Measurements from ENCODE around the gene ZACN.
A peak's percentile ranks its signal among the peaks of the same experiment; 100 is the strongest.

The ZACN gene

DNA sequence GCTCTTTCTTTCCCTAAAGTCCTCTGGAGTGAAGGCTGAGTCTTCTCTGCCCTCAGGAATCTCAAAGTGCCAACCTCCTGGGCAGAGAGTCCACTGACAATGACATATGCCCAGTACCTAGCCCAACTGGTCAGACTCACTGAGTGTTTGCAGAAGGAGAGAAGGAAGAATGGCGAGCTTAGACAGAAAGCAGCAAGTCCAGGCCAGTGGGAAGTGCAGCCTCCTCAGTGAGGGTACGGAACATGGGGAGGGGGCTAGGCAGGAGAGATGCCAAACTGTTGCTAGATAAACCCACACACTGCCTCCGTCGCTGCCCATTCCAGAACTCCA lies 23.9 kb downstream of the ZACN start:
- Histone ChIP-seq H3K36me3 (ENCODE audit: insufficient read depth, low read length) (peaks cover 19% of the 10 kb centered on the region), H3K27me3 (ENCODE audit: control insufficient read depth, insufficient read depth, low read length) (no peaks in the 10 kb centered on the region), H3K9me3 (replicated peaks; ENCODE audit: low read length) (no peaks in the 10 kb centered on the region), H3K4me3 (ENCODE audit: low read length) (peak overlapping the region; percentile 89), H3K9ac (ENCODE audit: low read depth, low read length) (peak overlapping the region; percentile 88), H3K4me2 (ENCODE audit: low read length) (peak overlapping the region; percentile 98), H3K4me1 (ENCODE audit: control insufficient read depth, insufficient read depth, low read length) (peaks cover 11% of the 10 kb centered on the region)

DNA sequence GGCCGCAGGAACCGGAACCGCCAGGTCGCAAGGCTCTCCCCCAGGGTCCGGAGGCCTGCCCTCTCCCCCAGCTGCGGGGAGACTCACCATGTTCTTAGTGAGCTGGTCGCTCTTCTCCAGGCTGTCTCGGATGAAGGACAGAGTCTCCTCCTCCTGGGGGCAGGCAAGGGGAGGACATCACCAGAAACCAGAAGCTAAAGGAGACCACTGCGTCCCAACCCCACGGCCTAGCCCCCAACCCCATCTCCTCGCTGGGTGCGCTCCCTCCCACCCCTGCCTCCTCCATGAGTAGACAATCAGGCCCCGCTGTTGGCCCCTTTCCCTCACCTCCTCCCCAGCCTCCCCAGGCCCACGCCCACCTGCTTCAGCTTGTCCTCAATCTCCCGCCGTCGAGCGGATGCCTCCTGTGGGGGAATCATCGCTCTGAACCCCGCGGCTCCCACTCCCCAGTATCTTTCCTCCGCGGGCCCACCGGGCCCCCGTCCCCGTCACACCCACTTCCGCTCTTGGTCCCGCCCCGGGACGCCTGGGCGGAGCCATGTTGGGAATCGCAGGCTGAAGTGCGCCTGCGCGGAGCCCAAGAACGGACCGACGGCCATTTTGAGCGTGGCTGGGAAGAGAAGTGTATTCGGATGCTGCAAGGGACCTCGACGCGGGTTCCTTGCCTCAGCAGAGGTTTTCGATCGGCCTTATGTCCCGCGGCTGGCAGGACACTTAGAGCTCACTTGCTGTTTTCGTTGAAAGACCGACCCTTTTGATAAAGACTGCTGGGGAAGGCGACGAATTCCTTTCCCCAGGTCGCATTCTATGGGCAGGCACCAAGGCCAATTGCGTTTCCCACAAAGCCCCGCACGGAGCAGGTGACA lies 24.5 kb downstream of the ZACN start, which contains the start of gene EXOC7:
EXOC7 (minus strand) TSS at position 514 of the 866 bp plus-strand sequence; CDS start at position 419, 95 bp downstream.
- Histone ChIP-seq H3K4me1 (ENCODE audit: control insufficient read depth, insufficient read depth, low read length) (peaks cover 11% of the 10 kb centered on the region), H3K9ac (ENCODE audit: low read depth, low read length) (peak within 1 kb of the TSS; percentile 88), H3K4me2 (ENCODE audit: low read length) (peak within 1 kb of the TSS; percentile 98), H3K9me3 (replicated peaks; ENCODE audit: low read length) (no peaks in the 10 kb centered on the region), H3K36me3 (ENCODE audit: insufficient read depth, low read length) (peaks cover 19% of the 10 kb centered on the region), H3K4me3 (ENCODE audit: low read length) (peak within 1 kb of the TSS; percentile 89), H3K27me3 (ENCODE audit: control insufficient read depth, insufficient read depth, low read length) (no peaks in the 10 kb centered on the region)

DNA sequence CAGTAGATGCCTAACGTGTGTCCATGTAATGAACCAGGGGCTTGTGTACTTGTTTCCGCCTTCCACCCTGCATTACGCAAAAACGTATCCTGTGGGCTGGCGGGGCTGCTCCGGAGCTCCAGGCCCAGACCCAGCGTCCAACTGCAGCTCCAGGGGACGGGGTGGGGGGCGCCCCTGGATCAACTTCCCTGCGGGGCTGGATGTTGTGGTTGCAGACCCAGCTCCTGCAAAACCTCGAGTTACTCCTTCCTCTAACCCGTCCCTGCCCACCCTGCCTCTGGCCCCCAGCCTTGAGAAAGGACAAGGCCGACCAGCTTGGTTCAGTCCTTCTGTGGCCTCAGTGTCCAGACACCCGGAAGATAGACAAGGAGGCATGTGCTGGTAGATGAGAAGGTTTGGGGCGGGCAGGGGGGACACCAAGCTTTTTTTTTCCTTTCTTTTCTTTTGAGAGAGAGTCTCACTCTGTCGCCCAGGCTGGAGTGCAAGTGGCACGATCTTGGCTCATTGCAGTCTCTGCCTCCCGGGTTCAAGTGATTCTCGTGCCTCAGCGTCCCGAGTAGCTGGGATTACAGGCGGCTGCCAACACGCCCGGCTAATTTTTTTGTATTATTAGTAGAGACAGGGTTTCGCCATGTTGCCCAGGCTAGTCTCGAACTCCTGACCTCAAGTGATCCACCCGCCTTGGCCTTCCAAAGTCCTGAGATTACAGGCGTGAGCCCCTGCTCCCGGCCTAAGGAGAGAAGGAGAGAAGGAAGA lies 25.3 kb downstream of the ZACN start:
- Histone ChIP-seq H3K4me1 (ENCODE audit: control insufficient read depth, insufficient read depth, low read length) (peaks cover 11% of the 10 kb centered on the region), H3K27me3 (ENCODE audit: control insufficient read depth, insufficient read depth, low read length) (no peaks in the 10 kb centered on the region), H3K9ac (ENCODE audit: low read depth, low read length) (peak overlapping the region; percentile 88), H3K4me3 (ENCODE audit: low read length) (peak overlapping the region; percentile 89), H3K36me3 (ENCODE audit: insufficient read depth, low read length) (peaks cover 19% of the 10 kb centered on the region), H3K9me3 (replicated peaks; ENCODE audit: low read length) (no peaks in the 10 kb centered on the region), H3K4me2 (ENCODE audit: low read length) (peak overlapping the region; percentile 98)

DNA sequence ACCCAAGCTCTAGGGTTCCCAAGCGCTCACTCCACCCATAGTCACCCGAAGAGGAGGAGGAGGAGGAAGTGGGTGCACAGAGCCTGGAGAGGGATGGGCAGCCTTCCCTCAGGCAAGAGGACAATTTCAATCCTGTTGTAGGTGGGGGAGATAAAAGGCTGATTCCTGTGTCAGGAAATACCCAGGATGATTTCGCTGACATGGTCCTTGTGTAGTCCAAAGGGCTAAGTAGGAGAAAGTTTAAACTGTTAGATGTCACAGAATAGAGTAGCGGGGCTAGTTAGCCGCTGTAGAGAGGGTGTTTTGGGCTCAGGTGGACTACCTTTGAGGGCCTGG lies 25.9 kb downstream of the ZACN start:
- Histone ChIP-seq H3K27me3 (ENCODE audit: control insufficient read depth, insufficient read depth, low read length) (no peaks in the 10 kb centered on the region), H3K4me2 (ENCODE audit: low read length) (no peak overlapping the region), H3K9ac (ENCODE audit: low read depth, low read length) (no peak overlapping the region), H3K4me3 (ENCODE audit: low read length) (no peak overlapping the region), H3K36me3 (ENCODE audit: insufficient read depth, low read length) (peaks cover 13% of the 10 kb centered on the region), H3K9me3 (replicated peaks; ENCODE audit: low read length) (no peaks in the 10 kb centered on the region), H3K4me1 (ENCODE audit: control insufficient read depth, insufficient read depth, low read length) (peaks cover 11% of the 10 kb centered on the region)

DNA sequence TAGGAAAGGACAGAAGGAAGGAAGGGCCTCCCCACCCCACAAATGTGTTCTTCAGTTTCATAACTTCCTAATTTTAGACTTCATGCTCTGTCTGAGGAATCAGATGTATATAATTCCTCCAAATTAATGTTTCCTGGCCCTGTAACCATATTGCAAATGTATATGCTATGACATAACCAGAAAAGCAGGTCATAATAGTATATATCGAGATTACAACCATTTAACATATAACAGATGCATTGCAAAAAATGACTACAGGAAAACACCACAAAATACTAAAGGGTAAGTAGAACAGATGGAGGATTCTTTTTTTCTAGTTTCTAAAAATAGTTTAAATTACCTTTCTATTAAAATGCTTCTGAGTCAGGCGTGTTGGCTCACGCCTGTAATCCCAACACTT lies 27.7 kb downstream of the ZACN start:
- H3K36me3 ChIP-seq (ENCODE audit: insufficient read depth, low read length), result peaks cover 1% of the 10 kb centered on the region
- H3K9ac ChIP-seq (ENCODE audit: low read depth, low read length), result no peak overlapping the region
- H3K4me1 ChIP-seq (ENCODE audit: control insufficient read depth, insufficient read depth, low read length), result peaks cover 11% of the 10 kb centered on the region
- H3K9me3 ChIP-seq (replicated peaks; ENCODE audit: low read length), result no peaks in the 10 kb centered on the region
- H3K4me2 ChIP-seq (ENCODE audit: low read length), result no peak overlapping the region
- no peak overlapping the region for H3K4me3 ChIP-seq (ENCODE audit: low read length)
- no peaks in the 10 kb centered on the region for H3K27me3 ChIP-seq (ENCODE audit: control insufficient read depth, insufficient read depth, low read length)

DNA sequence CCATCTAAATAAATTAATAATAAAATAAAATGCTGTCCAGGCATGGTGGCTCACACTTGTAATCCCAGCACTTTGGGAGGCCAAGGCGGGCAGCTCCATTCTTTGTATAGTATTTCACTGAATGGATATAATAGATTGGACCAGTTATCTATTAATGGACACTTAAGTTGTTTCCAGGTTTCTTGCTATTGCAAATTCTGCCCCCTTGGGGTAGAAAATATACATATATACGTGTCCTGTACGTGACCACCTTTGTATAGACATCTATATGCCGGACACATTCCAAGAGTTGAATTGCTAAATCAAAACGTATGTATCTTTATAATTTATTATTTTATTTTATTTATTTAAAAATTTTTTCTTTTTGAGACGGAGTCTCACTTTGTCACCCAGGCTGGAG lies 28.5 kb downstream of the ZACN start:
- Histone ChIP-seq H3K9ac (ENCODE audit: low read depth, low read length) (no peak overlapping the region), H3K27me3 (ENCODE audit: control insufficient read depth, insufficient read depth, low read length) (no peaks in the 10 kb centered on the region), H3K9me3 (replicated peaks; ENCODE audit: low read length) (no peaks in the 10 kb centered on the region), H3K4me2 (ENCODE audit: low read length) (no peak overlapping the region), H3K4me1 (ENCODE audit: control insufficient read depth, insufficient read depth, low read length) (peaks cover 10% of the 10 kb centered on the region), H3K4me3 (ENCODE audit: low read length) (no peak overlapping the region), H3K36me3 (ENCODE audit: insufficient read depth, low read length) (no peaks in the 10 kb centered on the region)

DNA sequence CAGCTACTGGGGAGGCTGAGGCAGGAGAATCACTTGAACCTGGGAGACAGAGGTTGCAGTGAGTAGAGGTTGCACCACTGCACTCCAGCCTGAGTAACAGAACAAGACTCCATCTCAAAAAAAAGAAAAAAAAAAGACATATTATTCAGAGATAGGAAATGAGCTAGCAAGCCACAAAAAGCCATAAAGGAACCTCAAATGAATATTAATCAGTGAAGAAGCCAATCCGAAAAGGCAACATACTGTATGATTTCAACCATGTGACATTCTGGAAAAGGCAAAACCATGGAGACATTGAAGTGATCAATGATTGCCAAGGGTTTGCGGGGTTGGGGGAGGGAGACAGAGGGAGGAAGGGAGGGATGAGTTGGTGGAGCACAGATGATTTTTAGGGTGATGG lies 33.0 kb downstream of the ZACN start:
- H3K9me3 ChIP-seq (replicated peaks; ENCODE audit: low read length), result no peaks in the 10 kb centered on the region
- no peak overlapping the region for H3K4me2 ChIP-seq (ENCODE audit: low read length)
- H3K27me3 ChIP-seq (ENCODE audit: control insufficient read depth, insufficient read depth, low read length), result no peaks in the 10 kb centered on the region
- H3K36me3 ChIP-seq (ENCODE audit: insufficient read depth, low read length), result no peaks in the 10 kb centered on the region
- H3K4me3 ChIP-seq (ENCODE audit: low read length), result no peak overlapping the region
- H3K9ac ChIP-seq (ENCODE audit: low read depth, low read length), result no peak overlapping the region
- H3K4me1 ChIP-seq (ENCODE audit: control insufficient read depth, insufficient read depth, low read length), result no peaks in the 10 kb centered on the region

DNA sequence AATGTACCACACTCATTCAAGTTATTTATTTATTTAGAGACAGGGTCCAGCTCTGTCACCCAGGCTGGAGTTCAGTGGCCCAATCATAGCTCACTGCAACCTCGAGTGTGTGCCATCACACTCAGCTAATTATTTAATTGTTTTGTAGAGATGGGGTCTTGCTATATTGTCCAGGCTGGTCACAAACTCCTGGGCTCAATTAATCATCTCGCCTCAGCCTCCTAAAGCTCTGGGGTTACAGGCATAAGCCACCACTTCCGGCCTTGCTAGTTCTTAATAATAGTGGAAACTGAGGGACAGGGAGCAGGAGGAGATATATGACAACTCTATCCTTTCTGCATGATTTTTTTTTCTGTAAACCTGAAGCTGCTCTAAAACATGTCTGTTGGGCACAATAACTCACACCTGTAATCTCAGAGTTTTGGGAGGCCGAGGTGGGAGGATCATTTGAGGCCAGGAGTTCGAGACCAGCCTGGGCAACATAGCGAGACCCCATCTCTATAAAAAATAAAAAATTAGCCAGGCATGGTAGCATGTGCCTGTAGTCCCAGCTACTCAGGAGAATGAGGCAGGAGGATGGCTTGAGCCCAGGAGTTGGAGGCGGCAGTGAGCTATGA lies 36.3 kb downstream of the ZACN start:
- H3K9me3 ChIP-seq (replicated peaks; ENCODE audit: low read length), result no peaks in the 10 kb centered on the region
- no peak overlapping the region for H3K4me3 ChIP-seq (ENCODE audit: low read length)
- H3K4me1 ChIP-seq (ENCODE audit: control insufficient read depth, insufficient read depth, low read length), result no peaks in the 10 kb centered on the region
- H3K4me2 ChIP-seq (ENCODE audit: low read length), result no peak overlapping the region
- no peaks in the 10 kb centered on the region for H3K27me3 ChIP-seq (ENCODE audit: control insufficient read depth, insufficient read depth, low read length)
- H3K9ac ChIP-seq (ENCODE audit: low read depth, low read length), result no peak overlapping the region
- H3K36me3 ChIP-seq (ENCODE audit: insufficient read depth, low read length), result no peaks in the 10 kb centered on the region

DNA sequence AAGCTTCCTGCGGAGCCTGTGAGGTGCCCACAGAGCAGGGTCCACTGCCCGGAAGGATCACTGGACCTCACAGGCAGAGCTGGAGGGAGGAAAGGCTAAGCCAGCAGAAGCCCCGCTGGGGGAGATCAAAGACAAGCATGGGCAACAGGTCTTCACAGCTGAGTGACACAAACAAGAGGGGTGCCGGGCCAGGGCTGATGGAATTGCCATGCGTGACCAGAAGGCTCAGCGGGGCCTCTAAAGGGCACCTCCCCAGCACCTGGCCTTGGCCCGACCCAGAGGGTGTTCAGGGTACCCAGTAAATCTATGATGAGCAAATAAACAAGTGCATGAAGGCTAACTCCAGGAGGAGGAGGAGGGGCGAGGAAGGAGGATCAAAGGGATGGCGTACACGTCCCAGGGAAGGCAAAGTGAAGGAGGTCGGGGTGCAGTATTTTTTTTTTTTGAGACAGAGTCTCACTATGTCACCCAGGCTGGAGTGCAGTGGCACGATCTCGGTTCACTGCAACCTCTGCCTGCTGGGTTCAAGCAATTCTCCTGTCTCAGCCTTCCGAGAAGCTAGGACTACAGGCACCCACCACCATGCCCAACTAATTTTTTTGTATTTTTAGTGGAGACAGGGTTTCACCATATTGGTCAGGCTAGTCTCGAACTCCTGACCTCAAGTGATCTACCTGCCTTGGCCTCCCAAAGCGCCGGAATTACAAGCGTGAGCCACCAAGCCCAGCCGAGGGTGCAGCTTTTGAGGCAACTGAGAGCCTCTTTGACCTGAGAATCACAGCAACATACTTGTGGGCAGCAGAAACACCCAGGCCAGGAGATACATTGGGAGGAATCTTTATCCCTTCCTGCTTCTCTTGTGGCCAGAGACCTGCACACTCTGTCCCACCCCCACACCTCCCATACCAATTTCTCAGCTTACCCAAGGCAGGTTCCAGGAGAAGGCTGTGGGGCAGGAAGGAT lies 40.7 kb downstream of the ZACN start:
- Histone ChIP-seq H3K4me1 (ENCODE audit: control insufficient read depth, insufficient read depth, low read length) (peaks cover 7% of the 10 kb centered on the region), H3K27me3 (ENCODE audit: control insufficient read depth, insufficient read depth, low read length) (peaks cover 6% of the 10 kb centered on the region), H3K9ac (ENCODE audit: low read depth, low read length) (no peak overlapping the region), H3K9me3 (replicated peaks; ENCODE audit: low read length) (no peaks in the 10 kb centered on the region), H3K4me3 (ENCODE audit: low read length) (no peak overlapping the region), H3K4me2 (ENCODE audit: low read length) (no peak overlapping the region), H3K36me3 (ENCODE audit: insufficient read depth, low read length) (no peaks in the 10 kb centered on the region)

DNA sequence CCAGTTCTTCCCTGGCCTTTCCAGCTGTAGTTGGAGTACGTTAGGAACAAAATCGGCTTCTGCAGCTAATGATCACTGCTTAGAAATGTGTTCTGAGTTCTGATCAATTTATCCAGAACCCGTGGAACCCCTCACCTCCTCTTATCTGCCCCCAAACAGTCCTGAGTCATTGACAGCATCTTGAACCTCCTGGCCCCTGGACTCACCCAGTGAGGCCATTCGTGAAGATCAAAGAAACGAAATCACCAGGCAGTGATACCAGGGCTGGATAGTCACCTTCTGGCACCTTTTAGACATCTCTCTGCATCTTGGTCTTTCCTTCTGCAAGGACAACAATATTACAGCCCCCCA lies 41.7 kb downstream of the ZACN start:
- Histone ChIP-seq H3K27me3 (ENCODE audit: control insufficient read depth, insufficient read depth, low read length) (peaks cover 6% of the 10 kb centered on the region), H3K4me1 (ENCODE audit: control insufficient read depth, insufficient read depth, low read length) (peaks cover 7% of the 10 kb centered on the region), H3K4me3 (ENCODE audit: low read length) (no peak overlapping the region), H3K9ac (ENCODE audit: low read depth, low read length) (no peak overlapping the region), H3K36me3 (ENCODE audit: insufficient read depth, low read length) (no peaks in the 10 kb centered on the region), H3K4me2 (ENCODE audit: low read length) (no peak overlapping the region), H3K9me3 (replicated peaks; ENCODE audit: low read length) (no peaks in the 10 kb centered on the region)

DNA sequence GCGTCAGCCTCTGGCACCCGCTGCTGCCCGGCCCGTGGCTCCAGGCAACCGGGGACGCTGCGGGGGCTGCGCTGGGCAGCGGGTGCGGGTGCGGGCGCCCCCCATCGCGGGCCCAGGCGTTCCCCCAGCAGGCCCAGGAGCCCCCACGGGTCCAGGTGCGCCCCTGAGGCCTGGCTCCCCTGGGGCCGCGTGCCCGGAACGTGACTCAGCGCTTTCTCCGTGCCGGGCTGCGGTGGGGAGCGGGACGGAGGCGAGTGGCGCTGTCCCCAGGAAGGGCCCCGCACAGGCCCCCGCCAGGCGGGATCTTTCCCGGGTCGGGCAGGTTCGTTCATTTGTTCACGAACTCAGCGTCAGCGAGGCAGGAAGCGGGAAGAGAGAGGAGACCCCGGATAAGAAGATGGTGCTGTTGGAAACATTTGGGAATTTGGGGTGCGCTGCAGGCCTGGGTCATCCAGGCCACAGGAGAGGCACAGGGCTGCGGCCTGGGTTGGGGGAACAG lies 43.0 kb downstream of the ZACN start:
- Histone ChIP-seq H3K4me3 (ENCODE audit: low read length) (peak overlapping the region; percentile 56), H3K4me2 (ENCODE audit: low read length) (peak overlapping the region; percentile 76), H3K27me3 (ENCODE audit: control insufficient read depth, insufficient read depth, low read length) (peaks cover 10% of the 10 kb centered on the region), H3K9ac (ENCODE audit: low read depth, low read length) (peak overlapping the region; percentile 78), H3K36me3 (ENCODE audit: insufficient read depth, low read length) (no peaks in the 10 kb centered on the region), H3K4me1 (ENCODE audit: control insufficient read depth, insufficient read depth, low read length) (peaks cover 7% of the 10 kb centered on the region), H3K9me3 (replicated peaks; ENCODE audit: low read length) (no peaks in the 10 kb centered on the region)
